IMR-90 (cell line): ENCODE data around the gene TRIM40. TPM values are rescaled to one million over a fixed set of nuclear protein-coding genes. Genes with fewer than 3 reads are reported as not detected.

Experiments used
- ATAC-seq: fragments of 200-7000 bp; cut with Tn5 transposase; 2 replicates; pipeline ENCODE4 v1.9.1; 2020; ENCODE audit warnings: low read depth, mild to moderate bottlenecking, moderate library complexity
- BruUV-seq: library from RNA; stranded (reverse); fragments of 400-500 nt; replicated peaks from 2 replicates; lab custom pipeline; 2021; lab: Mats Ljungman, UMichigan
- CTCF ChIA-PET: fragments of 300-600 bp; formaldehyde crosslinking; extraction: SDS; loops from one replicate; lab custom pipeline; 2021; ENCODE audit warnings: antibody characterized with exemption; lab: Yijun Ruan, JAX
- POLR2A ChIA-PET: fragments of 300-600 bp; sonication (Branson Sonifier 250); formaldehyde crosslinking; loops from one replicate; lab custom pipeline; 2022; ENCODE audit warnings: antibody characterized with exemption; ENCODE audit not compliant: unreplicated experiment; lab: Charles Lee
- DNase-seq: peaks from one replicate; pipeline ENCODE4 v3.0.0; 2013
- H2AFZ ChIP-seq: replicated peaks from 2 replicates; pipeline ENCODE3; 2013; ENCODE audit warnings: low read length, mild to moderate bottlenecking; ENCODE audit not compliant: poor library complexity
- H2AK5ac ChIP-seq: 2 replicates; pipeline ENCODE4 v1.6.1; 2013; ENCODE audit warnings: low read depth, low read length, inconsistent platforms
- H2AK9ac ChIP-seq: replicated peaks from 2 replicates; pipeline ENCODE3; 2013; ENCODE audit warnings: mild to moderate bottlenecking, low read depth, low read length, moderate library complexity; ENCODE audit not compliant: poor library complexity
- H2BK120ac ChIP-seq: 2 replicates; pipeline ENCODE4 v1.6.1; 2013; ENCODE audit warnings: low read depth, low read length, inconsistent platforms
- H2BK15ac ChIP-seq: 3 replicates; pipeline ENCODE4 v1.6.1; 2013; ENCODE audit warnings: low read depth, low read length, inconsistent platforms
- H2BK20ac ChIP-seq: 2 replicates; pipeline ENCODE4 v1.6.1; 2013; ENCODE audit warnings: low read depth, mild to moderate bottlenecking, inconsistent platforms, low read length, moderate library complexity
- H2BK5ac ChIP-seq: 2 replicates; pipeline ENCODE4 v1.6.1; 2013; ENCODE audit warnings: mild to moderate bottlenecking, low read depth, low read length, inconsistent platforms; ENCODE audit not compliant: poor library complexity, severe bottlenecking
- H3K14ac ChIP-seq: replicated peaks from 2 replicates; pipeline ENCODE4 v1.6.1; 2013; ENCODE audit warnings: low read depth, low read length, inconsistent platforms
- H3K18ac ChIP-seq: 2 replicates; pipeline ENCODE4 v1.6.1; 2013; ENCODE audit warnings: low read depth, low read length, control low read depth
- H3K23ac ChIP-seq: 2 replicates; pipeline ENCODE4 v1.6.1; 2013; ENCODE audit warnings: low read depth, low read length, inconsistent platforms
- H3K27ac ChIP-seq: 2 replicates; pipeline ENCODE4 v1.5.1; 2013; ENCODE audit warnings: mild to moderate bottlenecking, control low read depth, low read length; ENCODE audit not compliant: insufficient read depth
- H3K27me3 ChIP-seq: 2 replicates; pipeline ENCODE4 v1.6.1; 2013; ENCODE audit warnings: low read length; ENCODE audit not compliant: control insufficient read depth, insufficient read depth
- H3K36me3 ChIP-seq: 2 replicates; pipeline ENCODE4 v1.6.1; 2013; ENCODE audit warnings: low read length, mixed read lengths; ENCODE audit not compliant: control insufficient read depth, insufficient read depth
- H3K4ac ChIP-seq: 2 replicates; pipeline ENCODE4 v1.6.1; 2013; ENCODE audit warnings: low read depth, low read length, inconsistent platforms
- H3K4me1 ChIP-seq: 2 replicates; pipeline ENCODE4 v1.6.1; 2013; ENCODE audit warnings: low read length, mixed read lengths; ENCODE audit not compliant: control insufficient read depth, insufficient read depth
- H3K4me2 ChIP-seq: 2 replicates; pipeline ENCODE4 v1.6.1; 2013; ENCODE audit warnings: low read depth, mild to moderate bottlenecking, control low read depth, low read length, moderate library complexity
- H3K4me3 ChIP-seq: 2 replicates; pipeline ENCODE4 v1.5.1; 2013; ENCODE audit warnings: low read depth, mild to moderate bottlenecking, control low read depth, low read length, moderate library complexity; ENCODE audit not compliant: insufficient read depth
- H3K56ac ChIP-seq: 2 replicates; pipeline ENCODE4 v1.6.1; 2013; ENCODE audit warnings: low read length, inconsistent platforms; ENCODE audit not compliant: insufficient read depth; ENCODE audit errors: extremely low read depth
- H3K79me1 ChIP-seq, 2 experiments: 2 replicates each; pipeline ENCODE4 v1.6.1; 2013; ENCODE audit warnings: low read length in 2 of 2, inconsistent platforms in 1 of 2, low read depth in 1 of 2
- H3K9ac ChIP-seq: 2 replicates; pipeline ENCODE4 v1.6.1; 2013; ENCODE audit warnings: low read depth, low read length, control low read depth
- H3K9me1 ChIP-seq: 2 replicates; pipeline ENCODE4 v1.6.1; 2013; ENCODE audit warnings: low read length, inconsistent platforms; ENCODE audit not compliant: insufficient read depth
- H3K9me3 ChIP-seq: 2 replicates; pipeline ENCODE4 v1.6.1; 2013; ENCODE audit warnings: low read length; ENCODE audit not compliant: control insufficient read depth, insufficient read depth
- H4K20me1 ChIP-seq: 2 replicates; pipeline ENCODE4 v1.6.1; 2013; ENCODE audit warnings: low read length, inconsistent platforms; ENCODE audit not compliant: insufficient read depth
- H4K5ac ChIP-seq: 2 replicates; pipeline ENCODE4 v1.6.1; 2013; ENCODE audit warnings: mild to moderate bottlenecking, low read depth, low read length, control low read depth
- H4K8ac ChIP-seq, 2 experiments: 2 replicates each; pipeline ENCODE4 v1.6.1; 2013; ENCODE audit warnings: low read depth in 2 of 2, low read length in 2 of 2, control low read depth in 1 of 2, inconsistent platforms in 1 of 2
- H4K91ac ChIP-seq: 2 replicates; pipeline ENCODE4 v1.6.1; 2013; ENCODE audit warnings: low read depth, low read length, inconsistent platforms; ENCODE audit not compliant: insufficient read depth
- CHD1 ChIP-seq: IDR thresholded peaks from 2 replicates; pipeline ENCODE4 v1.6.1; 2012; ENCODE audit warnings: low read depth, low read length, improper control_type of control experiment
- MAZ ChIP-seq: IDR thresholded peaks from 2 replicates; pipeline ENCODE4 v1.6.1; 2012; ENCODE audit warnings: low read depth, mild to moderate bottlenecking, low read length, improper control_type of control experiment, moderate library complexity, borderline replicate concordance
- SMC3 ChIP-seq: fragments of 150-350 bp; IDR thresholded peaks from 2 replicates; pipeline ENCODE4 v1.6.1; 2016; ENCODE audit warnings: low read depth, mild to moderate bottlenecking, antibody characterized with exemption, low read length, moderate library complexity
- WGBS, 2 experiments: methylation state at CpG; one replicate each; pipeline versions ENCODE4 v1.1.5 to v1.1.7; 2013; ENCODE audit warnings: missing lambda C conversion rate in 2 of 2; ENCODE audit not compliant: insufficient read length in 1 of 2; ENCODE audit errors: extremely low coverage in 2 of 2; 5-methylcytosine and 5-hydroxymethylcytosine counted together
- dilution Hi-C: fragments of 300-500 bp; cut with HindIII; formaldehyde crosslinking; loops from one replicate; pipeline ENCODE4 v1.14.3; 2018; ENCODE audit warnings: low sequenced_read_pairs; ENCODE audit not compliant: unreplicated experiment
- in situ Hi-C: fragments of 300-500 bp; cut with MboI; formaldehyde crosslinking; loops from 3 replicates; pipeline ENCODE4 v1.14.3; 2019; ENCODE audit warnings: low sequenced_read_pairs, inconsistent platforms, mixed read lengths
- intact Hi-C: fragments of 100-400 bp; cut with micrococcal nuclease; formaldehyde crosslinking; loops from 2 replicates; pipeline ENCODE4 v1.10.0; 2022
- polyA plus RNA-seq, 3 experiments: library from polyadenylated mRNA; depleted of rRNA; stranded (reverse); fragments of >200 nt; gene quantifications; 2 replicates each; pipeline ENCODE4 v1.2.3, GENCODE V29; 2012; ENCODE audit warnings: low replicate concordance in 1 of 3
- total RNA-seq: library from RNA; depleted of rRNA; stranded (reverse); fragments of >200 nt; gene quantifications from 2 replicates; pipeline ENCODE4 v1.2.3, GENCODE V29; 2012

The TRIM40 gene
- total and polyA plus RNA-seq, 2 of the 4 experiments (the other 2 are of a cell fraction), result not detected

DNA sequence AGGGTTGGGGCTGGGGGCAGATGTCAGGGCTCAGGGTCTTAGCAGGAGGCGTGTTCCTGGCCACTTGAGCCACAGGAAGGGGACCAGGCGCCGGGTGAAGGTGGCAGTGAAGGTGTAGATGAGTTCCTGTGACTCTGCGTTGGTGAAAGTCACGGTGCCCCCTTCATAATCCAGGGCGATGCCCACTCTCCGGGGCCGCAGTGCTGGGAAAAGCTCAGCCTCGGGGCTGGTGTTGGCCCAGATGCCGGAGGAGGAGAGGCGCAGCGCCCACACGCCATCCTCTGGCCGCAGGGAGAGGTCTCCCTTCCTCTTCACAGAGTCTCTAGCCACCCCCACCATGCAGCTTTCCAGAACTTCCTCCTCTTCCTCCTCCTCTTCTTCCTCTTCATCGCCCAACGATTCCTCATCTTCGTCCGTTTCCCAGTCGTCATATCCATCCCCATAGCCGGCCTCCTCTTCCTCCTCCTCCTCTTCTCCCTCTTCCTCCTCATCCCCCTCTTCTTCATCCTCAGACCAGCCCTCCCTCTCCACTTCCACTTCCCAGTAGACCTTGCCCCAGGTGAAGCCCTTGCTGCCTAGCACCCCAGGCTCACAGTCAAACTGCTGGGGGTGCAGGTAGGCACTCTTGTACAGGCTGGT lies 50.0 kb downstream of the TRIM40 start:
- Histone ChIP-seq H2BK20ac (no peak overlapping the region), H3K14ac (no peak overlapping the region), H4K8ac (no peak overlapping the region), H4K20me1 (no peaks in the 10 kb centered on the region), H3K4me3 (no peak overlapping the region), H2AK9ac (no peak overlapping the region), H2AK5ac (no peak overlapping the region), H3K4ac (no peak overlapping the region), H3K18ac (no peak overlapping the region), H3K9ac (no peak overlapping the region), H2AFZ (no peak overlapping the region), H3K9me3 (0 out of 2 replicates have a peak, but pooled peaks cover 2% of the 10 kb centered on the region), H3K23ac (no peak overlapping the region), H3K4me1 (no peaks in the 10 kb centered on the region), H3K4me2 (no peak overlapping the region), H2BK120ac (no peak overlapping the region), H4K91ac (no peak overlapping the region), H3K27me3 (no peaks in the 10 kb centered on the region), H3K36me3 (peaks cover 37% of the 10 kb centered on the region), H3K27ac (no peak overlapping the region), H2BK15ac (no peak overlapping the region), H3K79me1 (no peaks in the 10 kb centered on the region; a peak in 1 of 4 replicates), H3K9me1 (no peaks in the 10 kb centered on the region; the same call in 1 of the 2 replicates), H3K56ac (no peak overlapping the region), H4K5ac (no peak overlapping the region), H2BK5ac (no peak overlapping the region)
- in situ Hi-C loops, result no loop called here
- no peak for ATAC-seq
- TF ChIP-seq MAZ, result no peak
- no peak for TF ChIP-seq SMC3
- no peak for TF ChIP-seq CHD1
- intact Hi-C loops, result no loop called here
- 98 to 100% methylated on average over 6 to 8 of the region's 20 CpGs for WGBS, 2 experiments
- CTCF ChIA-PET, result no interaction called here
- no TSS peak for BruUV-seq
- DNase-seq, result no peak
- POLR2A ChIA-PET, result no interaction called here
- dilution Hi-C loops, result no loop called here
